ENCODE measurements around the gene TOR1B. TPM values are rescaled to one million over a fixed set of nuclear protein-coding genes. Genes with fewer than 3 reads are reported as not detected.

Gene TOR1B
- total RNA-seq, 1 experiment from 2014 or later: 19.0 TPM

DNA sequence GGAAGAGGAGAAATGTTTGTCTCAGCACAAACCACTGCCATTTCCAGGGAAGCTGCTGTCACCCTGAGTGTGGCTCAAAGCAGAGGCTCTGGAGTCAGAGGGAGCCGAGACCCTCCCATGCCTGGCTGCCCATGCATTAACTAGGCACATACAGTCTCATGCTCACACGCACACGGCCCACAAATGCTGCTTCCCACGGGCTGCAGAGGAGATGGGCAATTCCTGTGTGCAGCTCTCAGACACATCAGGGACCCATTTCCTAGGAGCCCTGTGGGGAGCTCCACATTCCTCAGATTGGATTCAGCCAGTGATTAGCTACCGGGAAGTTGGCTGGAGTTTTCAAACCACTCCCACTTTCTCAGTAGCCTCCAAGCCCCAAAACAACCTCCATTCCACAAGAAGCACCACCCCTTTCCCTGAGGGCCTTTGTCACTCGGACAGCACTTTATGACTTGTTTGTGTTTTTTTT, 41.0 kb upstream of the TOR1B start:
- H3K4me3 ChIP-seq (replicated peaks in 1 of 2; ENCODE audit: low read depth in 1 of 2, low read length in 2 of 2): peak overlapping the region in 1 of 2 experiments; percentile 38; a peak in 2 of 4 replicates
- no peaks in the 10 kb centered on the region for H3K27me3 ChIP-seq (ENCODE audit: insufficient read depth, low read length)
- no peaks in the 10 kb centered on the region for H3K79me2 ChIP-seq (ENCODE audit: insufficient read depth, low read length)
- no peak for DNase-seq (ENCODE audit: low read depth, low spot score)
- ChIA-PET CTCF (interaction anchor here (0.6 kb wide), 1 partner anchor 24 kb away, joined by 4 read pairs; no protein-coding TSS in a partner anchor), POLR2A (interaction anchor here (0.7 to 1.3 kb wide), 2 partner anchors 15 to 40 kb away, joined by 3 to 5 read pairs; no protein-coding TSS in a partner anchor), RAD21 (ENCODE audit: low non-redundant PET in 1 of 2, low total read pairs in 2 of 2, uncharacterized antibody in 2 of 2, unreplicated experiment in 2 of 2) (no interaction called here)
- TF ChIP-seq ZNF274 (IDR thresholded peaks at IDR 0.05; ENCODE audit: low read depth, low read length) (no peak), RAD21 (IDR thresholded peaks at IDR 0.05; ENCODE audit: low read depth) (no peak), YY1 (IDR thresholded peaks at IDR 0.05; ENCODE audit: extremely low read depth, insufficient replicate concordance, low read depth, low read length) (no peak), POLR2A (IDR thresholded peaks at IDR 0.05; ENCODE audit: borderline replicate concordance, extremely low read depth, insufficient read depth, insufficient read length) (no peak), POLR2AphosphoS5 (IDR thresholded peaks at IDR 0.05; ENCODE audit: low read depth, low read length) (no peak), FOSL1 (IDR thresholded peaks at IDR 0.05; ENCODE audit: low read depth) (no peak), ELF1 (IDR thresholded peaks at IDR 0.05; ENCODE audit: borderline replicate concordance, low read depth) (no peak), JUND (IDR thresholded peaks at IDR 0.05) (no peak), MAX (IDR thresholded peaks at IDR 0.05) (no peak), EZH2 (IDR thresholded peaks at IDR 0.05) (no peak), EGR1 (IDR thresholded peaks at IDR 0.05; ENCODE audit: low read depth) (no peak), EZH2phosphoT487 (IDR thresholded peaks at IDR 0.05; ENCODE audit: borderline replicate concordance) (no peak), ZFX (IDR thresholded peaks at IDR 0.05) (no peak), CEBPB (IDR thresholded peaks at IDR 0.05; ENCODE audit: low read depth) (no peak), SP1 (IDR thresholded peaks at IDR 0.05; ENCODE audit: low read depth) (no peak; the same call in 1 of the 2 replicates)
- TF ChIP-seq, protein P1, sequence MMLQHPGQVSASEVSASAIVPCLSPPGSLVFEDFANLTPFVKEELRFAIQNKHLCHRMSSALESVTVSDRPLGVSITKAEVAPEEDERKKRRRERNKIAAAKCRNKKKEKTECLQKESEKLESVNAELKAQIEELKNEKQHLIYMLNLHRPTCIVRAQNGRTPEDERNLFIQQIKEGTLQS (IDR thresholded peaks at IDR 0.05): no peak
- TF ChIP-seq, protein P2, sequence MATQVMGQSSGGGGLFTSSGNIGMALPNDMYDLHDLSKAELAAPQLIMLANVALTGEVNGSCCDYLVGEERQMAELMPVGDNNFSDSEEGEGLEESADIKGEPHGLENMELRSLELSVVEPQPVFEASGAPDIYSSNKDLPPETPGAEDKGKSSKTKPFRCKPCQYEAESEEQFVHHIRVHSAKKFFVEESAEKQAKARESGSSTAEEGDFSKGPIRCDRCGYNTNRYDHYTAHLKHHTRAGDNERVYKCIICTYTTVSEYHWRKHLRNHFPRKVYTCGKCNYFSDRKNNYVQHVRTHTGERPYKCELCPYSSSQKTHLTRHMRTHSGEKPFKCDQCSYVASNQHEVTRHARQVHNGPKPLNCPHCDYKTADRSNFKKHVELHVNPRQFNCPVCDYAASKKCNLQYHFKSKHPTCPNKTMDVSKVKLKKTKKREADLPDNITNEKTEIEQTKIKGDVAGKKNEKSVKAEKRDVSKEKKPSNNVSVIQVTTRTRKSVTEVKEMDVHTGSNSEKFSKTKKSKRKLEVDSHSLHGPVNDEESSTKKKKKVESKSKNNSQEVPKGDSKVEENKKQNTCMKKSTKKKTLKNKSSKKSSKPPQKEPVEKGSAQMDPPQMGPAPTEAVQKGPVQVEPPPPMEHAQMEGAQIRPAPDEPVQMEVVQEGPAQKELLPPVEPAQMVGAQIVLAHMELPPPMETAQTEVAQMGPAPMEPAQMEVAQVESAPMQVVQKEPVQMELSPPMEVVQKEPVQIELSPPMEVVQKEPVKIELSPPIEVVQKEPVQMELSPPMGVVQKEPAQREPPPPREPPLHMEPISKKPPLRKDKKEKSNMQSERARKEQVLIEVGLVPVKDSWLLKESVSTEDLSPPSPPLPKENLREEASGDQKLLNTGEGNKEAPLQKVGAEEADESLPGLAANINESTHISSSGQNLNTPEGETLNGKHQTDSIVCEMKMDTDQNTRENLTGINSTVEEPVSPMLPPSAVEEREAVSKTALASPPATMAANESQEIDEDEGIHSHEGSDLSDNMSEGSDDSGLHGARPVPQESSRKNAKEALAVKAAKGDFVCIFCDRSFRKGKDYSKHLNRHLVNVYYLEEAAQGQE (IDR thresholded peaks at IDR 0.05; ENCODE audit: low read depth): no peak
- no peaks in the 10 kb centered on the region for H3K9me3 ChIP-seq (ENCODE audit: control insufficient read depth in 1 of 2, insufficient read depth in 1 of 2, low read depth in 1 of 2, low read length in 2 of 2)
- H3K36me3 ChIP-seq (ENCODE audit: control insufficient read depth in 1 of 2, insufficient read depth in 2 of 2, low read length in 2 of 2): no peaks in the 10 kb centered on the region
- H3K9ac ChIP-seq (ENCODE audit: low read length): peak overlapping the region; percentile 28; the same call in 1 of the 2 replicates
- peaks cover 30 to 38% of the 10 kb centered on the region in 2 experiments for H3K4me1 ChIP-seq (ENCODE audit: control insufficient read depth in 1 of 2, insufficient read depth in 2 of 2, low read length in 2 of 2)
- BruUV-seq (replicated peaks): no TSS peak
- no peaks in the 10 kb centered on the region for H3K9me2 ChIP-seq (ENCODE audit: insufficient read depth)
- H4K20me1 ChIP-seq (ENCODE audit: insufficient read depth): no peaks in the 10 kb centered on the region
- intact Hi-C loops (cut with micrococcal nuclease): no loop called here
- peak; percentile 82 for ATAC-seq
- H3K4me2 ChIP-seq (ENCODE audit: low read length): peak overlapping the region; percentile 74
- peak overlapping the region; percentile 63 for H3K27ac ChIP-seq (ENCODE audit: low read depth, low read length)
- H2AFZ ChIP-seq (ENCODE audit: low read depth, low read length, poor library complexity, severe bottlenecking): peak overlapping the region; percentile 71
